ENCODE results near the gene GNPTG.

Gene GNPTG

GRCh38 chr16:1355591-1355990 is 3.9 kb downstream of the GNPTG start:
- no peak overlapping the region for H3K4me3 ChIP-seq
- DNase-seq (ENCODE audit: low spot score) = no peak
- no peak for TF ChIP-seq CTCF (IDR thresholded peaks at IDR 0.05)
- no peak overlapping the region for H3K27ac ChIP-seq

- no peak for DNase-seq (ENCODE audit: low spot score)
- no peak for TF ChIP-seq CTCF (IDR thresholded peaks at IDR 0.05)
- no peak overlapping the region for H3K4me3 ChIP-seq
- no peak overlapping the region for H3K27ac ChIP-seq
Observed at GRCh38 chr16:1356061-1356900, 4.5 kb downstream of the GNPTG start.

GRCh38 chr16:1357906-1358566 is 6.3 kb downstream of the GNPTG start:
- no peak overlapping the region for H3K27ac ChIP-seq
- DNase-seq (ENCODE audit: low spot score) = no peak
- no peak overlapping the region for H3K4me3 ChIP-seq
- no peak for TF ChIP-seq CTCF (IDR thresholded peaks at IDR 0.05)

GRCh38 chr16:1361685-1362360 is 10.1 kb downstream of the GNPTG start:
- no peak for TF ChIP-seq CTCF (IDR thresholded peaks at IDR 0.05)
- Histone ChIP-seq H3K4me3 (no peak overlapping the region), H3K27ac (no peak overlapping the region)
- DNase-seq (ENCODE audit: low spot score) = no peak

- Histone ChIP-seq H3K4me3 (no peak overlapping the region), H3K27ac (no peak overlapping the region)
- no peak for TF ChIP-seq CTCF (IDR thresholded peaks at IDR 0.05)
- DNase-seq (ENCODE audit: low spot score) = no peak
Observed at GRCh38 chr16:1362807-1363206, 11.1 kb downstream of the GNPTG start.

GRCh38 chr16:1363501-1364041 is 11.8 kb downstream of the GNPTG start:
- TF ChIP-seq CTCF (IDR thresholded peaks at IDR 0.05) = peak; percentile 37
- Histone ChIP-seq H3K4me3 (no peak overlapping the region), H3K27ac (no peak overlapping the region)
- no peak for DNase-seq (ENCODE audit: low spot score)

Data from coronary artery (tissue), 2 donors.